Right cardiac atrium (tissue), 5 donors: ENCODE data around the gene SEMA6A. TPM values are rescaled to one million over a fixed set of nuclear protein-coding genes. Genes with fewer than 3 reads are reported as not detected.
A peak's percentile ranks its signal among the peaks of the same experiment; 100 is the strongest.
"Not testable (repeated sequence)": the region's sequence is repeated elsewhere in the genome, so short reads cannot be mapped to it uniquely, and the experiment has no call there.

Source experiments
- ATAC-seq, 2 donors: fragments of 200-7000 bp; cut with Tn5 transposase; one replicate each; pipeline versions ENCODE4 v1.8.0 to v1.9.1; 2020; ENCODE audit warnings: moderate library complexity in 2 of 2, mild to moderate bottlenecking in 1 of 2
- DNase-seq, 3 donors: peaks; one replicate each; pipeline ENCODE4 v3.0.0-alpha.2; 2020
- H3K27ac ChIP-seq: one replicate; pipeline ENCODE4 v1.5.1; 2013; ENCODE audit warnings: mild to moderate bottlenecking, low read length, control low read depth, moderate library complexity
- H3K27me3 ChIP-seq: one replicate; pipeline ENCODE4 v1.6.1; 2013; ENCODE audit not compliant: control insufficient read depth, insufficient read depth
- H3K4me1 ChIP-seq: one replicate; pipeline ENCODE4 v1.6.1; 2013; ENCODE audit warnings: low read length; ENCODE audit not compliant: control insufficient read depth, insufficient read depth
- H3K4me3 ChIP-seq: one replicate; pipeline ENCODE4 v1.5.1; 2013; ENCODE audit warnings: low read length, control low read depth
- H3K9me3 ChIP-seq: one replicate; pipeline ENCODE4 v1.6.1; 2013; ENCODE audit warnings: low read length; ENCODE audit not compliant: control insufficient read depth
- WGBS: extraction: QIAGEN DNeasy Blood & Tissue Kit; methylation state at CpG from one replicate; pipeline ENCODE4 v1.1.7; 2013; 5-methylcytosine and 5-hydroxymethylcytosine counted together
- intact Hi-C, 4 donors: fragments of 100-400 bp; cut with DNase I; formaldehyde crosslinking; loops; one replicate each; pipeline versions ENCODE4 v1.11.0 to v1.14.0; 2022 to 2023
- polyA plus RNA-seq: library from polyadenylated mRNA; stranded (reverse); fragments of 200-250 nt; gene quantifications from one replicate; pipeline ENCODE4 v1.2.3, GENCODE V29; 2013
- total RNA-seq, 4 donors: library from RNA; stranded (reverse); fragmentation: NEBNext Ultra II Directional; extraction: Animal tissue kit (Norgen Biotek cat#: 25700); gene quantifications; one replicate each; pipeline ENCODE4 v1.2.1, GENCODE V29; 2021
- donor health status: healthy with polysubstance abuse.
- donor health status: DM: no; HTN: yes; CAD: no.
- donor health status: DM: no; HTN: no; CAD: no.
- donor health status: DM: no; HTN: yes; CAD: no; lungs with severe emphysema.
- donor health status: DM: yes; HTN: yes; CAD: no.

Gene SEMA6A
- total and polyA plus RNA-seq, 5 donors: 3.1 to 9.4 (median 4.1) TPM

DNA sequence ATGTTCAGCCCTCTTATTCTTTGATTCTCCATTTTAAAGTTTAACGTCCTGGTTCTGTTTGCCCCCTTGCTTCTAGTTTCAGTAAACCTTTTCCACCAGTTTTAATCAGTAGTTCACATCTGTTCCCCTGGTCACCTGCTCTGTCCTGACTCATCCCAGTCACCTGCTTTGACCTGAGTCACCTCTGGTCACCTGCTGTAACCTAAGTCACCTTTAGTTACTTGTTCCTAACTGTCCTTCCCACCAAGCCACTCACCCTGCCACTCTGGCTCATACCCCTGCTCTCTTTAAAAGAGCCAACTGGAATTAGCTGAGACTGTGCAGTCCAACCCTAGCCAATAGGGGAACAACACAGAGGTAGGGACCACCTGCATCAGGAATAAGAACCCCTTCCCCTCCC lies 43.0 kb downstream of the SEMA6A start:
- Histone ChIP-seq H3K4me3 (no peak overlapping the region), H3K4me1 (peaks cover 10% of the 10 kb centered on the region), H3K27me3 (no peaks in the 10 kb centered on the region), H3K27ac (no peak overlapping the region), H3K9me3 (no peaks in the 10 kb centered on the region)
- DNase-seq: no peak
- ATAC-seq: no peak
- intact Hi-C loops: no loop called here
- 78% methylated on average over 1 of the region's 1 CpG for WGBS

GRCh38 chr5:116531117-116531516 lies 43.5 kb downstream of the SEMA6A start:
- Histone ChIP-seq H3K27me3 (no peaks in the 10 kb centered on the region), H3K4me1 (peaks cover 8% of the 10 kb centered on the region), H3K27ac (no peak overlapping the region), H3K9me3 (no peaks in the 10 kb centered on the region), H3K4me3 (no peak overlapping the region)
- ATAC-seq (no peak), DNase-seq (no peak)
- 90% methylated on average over 5 of the region's 5 CpGs for WGBS
- intact Hi-C loops: no loop called here

GRCh38 chr5:116530276-116530675 lies 44.3 kb downstream of the SEMA6A start:
- Histone ChIP-seq H3K9me3 (no peaks in the 10 kb centered on the region), H3K4me1 (peaks cover 8% of the 10 kb centered on the region), H3K27ac (no peak overlapping the region), H3K4me3 (no peak overlapping the region), H3K27me3 (no peaks in the 10 kb centered on the region)
- DNase-seq: no peak
- no peak for ATAC-seq
- intact Hi-C loops: no loop called here
- WGBS: 65% methylated on average over 4 of the region's 4 CpGs

- 83% methylated on average over 4 of the region's 4 CpGs for WGBS
- no peak overlapping the region for H3K27ac ChIP-seq
- H3K4me1 ChIP-seq: peaks cover 9% of the 10 kb centered on the region
Measured at GRCh38 chr5:116529615-116530014, 45.0 kb downstream of the SEMA6A start.

GRCh38 chr5:116528519-116529234 lies 45.9 kb downstream of the SEMA6A start:
- peak overlapping the region; percentile 3 for H3K4me3 ChIP-seq
- no peaks in the 10 kb centered on the region for H3K27me3 ChIP-seq
- H3K9me3 ChIP-seq: no peaks in the 10 kb centered on the region
- intact Hi-C loops: no loop called here
- WGBS: 30% methylated on average over 7 of the region's 7 CpGs
- no peak for DNase-seq
- H3K4me1 ChIP-seq: peaks cover 5% of the 10 kb centered on the region
- peak; percentile 55 to 81 for ATAC-seq
- H3K27ac ChIP-seq: no peak overlapping the region

More at GRCh38 chr5:116529615-116530014, 45.0 kb downstream of the SEMA6A start:
- Histone ChIP-seq H3K4me3 (no peak overlapping the region), H3K9me3 (no peaks in the 10 kb centered on the region), H3K27me3 (no peaks in the 10 kb centered on the region)
- intact Hi-C loops: no loop called here
- DNase-seq (no peak), ATAC-seq (no peak)

GRCh38 chr5:116527582-116527981 lies 47.0 kb downstream of the SEMA6A start:
- H3K4me3 ChIP-seq: no peak overlapping the region
- ATAC-seq (no peak), DNase-seq (no peak)
- H3K27ac ChIP-seq: no peak overlapping the region
- H3K27me3 ChIP-seq: no peaks in the 10 kb centered on the region
- intact Hi-C loops: no loop called here
- peaks cover 5% of the 10 kb centered on the region for H3K4me1 ChIP-seq
- no peaks in the 10 kb centered on the region for H3K9me3 ChIP-seq
- 83% methylated on average over 6 of the region's 6 CpGs for WGBS

- 92% methylated on average over 3 of the region's 3 CpGs for WGBS
- ATAC-seq (no peak), DNase-seq (no peak)
- Histone ChIP-seq H3K27me3 (no peaks in the 10 kb centered on the region), H3K27ac (no peak overlapping the region), H3K4me1 (peaks cover 10% of the 10 kb centered on the region), H3K9me3 (no peaks in the 10 kb centered on the region), H3K4me3 (no peak overlapping the region)
- intact Hi-C loops: no loop called here
Measured at GRCh38 chr5:116525674-116526073, 48.9 kb downstream of the SEMA6A start.

DNA sequence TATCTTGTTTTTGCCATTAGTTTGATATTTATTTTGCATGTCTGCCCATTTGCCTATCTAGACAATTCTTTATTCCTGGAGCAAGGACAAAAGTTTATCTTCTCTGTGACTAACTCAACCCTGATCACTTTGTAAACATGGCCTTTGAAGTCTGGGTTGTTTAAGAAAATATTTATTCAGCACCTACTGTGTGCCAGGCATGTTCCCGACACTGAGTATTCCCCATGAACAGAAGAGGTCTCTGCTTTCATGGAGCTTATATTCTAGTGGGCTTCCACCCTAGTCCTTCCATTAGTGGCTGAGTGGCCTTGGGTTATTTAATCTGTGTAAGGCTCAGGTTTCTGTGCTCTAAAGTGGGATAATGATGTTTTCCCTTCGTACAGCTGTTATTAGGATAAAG lies 49.7 kb downstream of the SEMA6A start:
- WGBS: 73% methylated on average over 2 of the region's 2 CpGs
- DNase-seq: no peak
- intact Hi-C loops: no loop called here
- Histone ChIP-seq H3K4me1 (peaks cover 12% of the 10 kb centered on the region), H3K27me3 (no peaks in the 10 kb centered on the region), H3K27ac (no peak overlapping the region), H3K4me3 (no peak overlapping the region), H3K9me3 (no peaks in the 10 kb centered on the region)
- ATAC-seq: no peak

GRCh38 chr5:116524051-116524904 lies 50.3 kb downstream of the SEMA6A start:
- H3K27ac ChIP-seq: no peak overlapping the region
- DNase-seq (no peak), ATAC-seq (no peak)
- 72% methylated on average over 3 of the region's 3 CpGs for WGBS
- intact Hi-C loops: no loop called here
- no peaks in the 10 kb centered on the region for H3K9me3 ChIP-seq
- H3K4me1 ChIP-seq: peaks cover 10% of the 10 kb centered on the region
- H3K27me3 ChIP-seq: no peaks in the 10 kb centered on the region
- no peak overlapping the region for H3K4me3 ChIP-seq

- H3K27ac ChIP-seq, H3K4me3 ChIP-seq, intact Hi-C loops, DNase-seq, H3K9me3 ChIP-seq, ATAC-seq, H3K27me3 ChIP-seq: not testable (repeated sequence)
- 96% methylated on average over 11 of the region's 11 CpGs for WGBS
- peaks cover 10% of the 10 kb centered on the region for H3K4me1 ChIP-seq
Measured at GRCh38 chr5:116523182-116523581, 51.4 kb downstream of the SEMA6A start.

GRCh38 chr5:116522356-116523136 lies 52.1 kb downstream of the SEMA6A start:
- intact Hi-C loops: no loop called here
- Histone ChIP-seq H3K4me1 (peaks cover 13% of the 10 kb centered on the region), H3K27me3 (no peaks in the 10 kb centered on the region), H3K27ac (no peak overlapping the region), H3K4me3 (no peak overlapping the region), H3K9me3 (no peaks in the 10 kb centered on the region)
- WGBS: 84% methylated on average over 9 of the region's 9 CpGs
- DNase-seq (no peak), ATAC-seq (no peak)
